ENCODE results near the gene OCA2. TPM values are rescaled to one million over a fixed set of nuclear protein-coding genes. Genes with fewer than 3 reads are reported as not detected.
"Not testable (repeated sequence)": the region's sequence is repeated elsewhere in the genome, so short reads cannot be mapped to it uniquely, and the experiment has no call there.

OCA2 gene
- total RNA-seq, 1 experiment from 2014 or later: 0.57 TPM

GRCh38 chr15:27769652-27770051, 329.5 kb downstream of the OCA2 start:
- Histone ChIP-seq H3K4me3 (ENCODE audit: low read depth, low read length) (no peak overlapping the region), H3K9me3 (peaks cover 3% of the 10 kb centered on the region; the same call in 1 of the 2 replicates), H3K4me1 (no peaks in the 10 kb centered on the region), H3K27me3 (replicated peaks; ENCODE audit: control insufficient read depth, insufficient read depth, low read length) (no peaks in the 10 kb centered on the region), H3K36me3 (ENCODE audit: control insufficient read depth, insufficient read depth, low read length) (no peaks in the 10 kb centered on the region)
- H3K27ac Mint-ChIP-seq (ENCODE audit: unreplicated experiment): no peak overlapping the region
- no peak for TF ChIP-seq CTCF (IDR thresholded peaks at IDR 0.05; ENCODE audit: insufficient read depth in 1 of 2, low read depth in 1 of 2, low read length in 1 of 2, severe bottlenecking in 1 of 2, unreplicated experiment in 1 of 2)
- intact Hi-C loops (cut with micrococcal nuclease; ENCODE audit: unreplicated experiment): no loop called here
- ChIA-PET CTCF (no interaction called here), POLR2A (no interaction called here)
- no peaks in the 10 kb centered on the region for H3K36me3 Mint-ChIP-seq (ENCODE audit: insufficient read depth, unreplicated experiment)
- peaks cover 5% of the 10 kb centered on the region for H3K27me3 Mint-ChIP-seq (ENCODE audit: insufficient read depth, unreplicated experiment)
- DNase-seq: no peak
- no peaks in the 10 kb centered on the region for H3K4me1 Mint-ChIP-seq (ENCODE audit: low read depth, unreplicated experiment)
- no peak overlapping the region for H3K4me3 Mint-ChIP-seq (ENCODE audit: unreplicated experiment)
- no TSS peak for BruUV-seq (replicated peaks)
- H3K9me3 Mint-ChIP-seq (ENCODE audit: unreplicated experiment): peaks cover 29% of the 10 kb centered on the region

GRCh38 chr15:27768732-27769475, 330.2 kb downstream of the OCA2 start:
- no peak overlapping the region for H3K4me3 Mint-ChIP-seq (ENCODE audit: unreplicated experiment)
- ChIA-PET CTCF (no interaction called here), POLR2A (no interaction called here)
- no peaks in the 10 kb centered on the region for H3K36me3 Mint-ChIP-seq (ENCODE audit: insufficient read depth, unreplicated experiment)
- no peaks in the 10 kb centered on the region for H3K4me1 Mint-ChIP-seq (ENCODE audit: low read depth, unreplicated experiment)
- no peak overlapping the region for H3K27ac Mint-ChIP-seq (ENCODE audit: unreplicated experiment)
- Histone ChIP-seq H3K36me3 (ENCODE audit: control insufficient read depth, insufficient read depth, low read length) (no peaks in the 10 kb centered on the region), H3K4me3 (ENCODE audit: low read depth, low read length) (no peak overlapping the region), H3K9me3 (peaks cover 3% of the 10 kb centered on the region; the same call in 1 of the 2 replicates), H3K4me1 (no peaks in the 10 kb centered on the region), H3K27me3 (replicated peaks; ENCODE audit: control insufficient read depth, insufficient read depth, low read length) (no peaks in the 10 kb centered on the region)
- no peak for TF ChIP-seq CTCF (IDR thresholded peaks at IDR 0.05; ENCODE audit: insufficient read depth in 1 of 2, low read depth in 1 of 2, low read length in 1 of 2, severe bottlenecking in 1 of 2, unreplicated experiment in 1 of 2)
- BruUV-seq (replicated peaks): no TSS peak
- intact Hi-C loops (cut with micrococcal nuclease; ENCODE audit: unreplicated experiment): no loop called here
- peaks cover 5% of the 10 kb centered on the region for H3K27me3 Mint-ChIP-seq (ENCODE audit: insufficient read depth, unreplicated experiment)
- DNase-seq: no peak
- peaks cover 29% of the 10 kb centered on the region for H3K9me3 Mint-ChIP-seq (ENCODE audit: unreplicated experiment)

GRCh38 chr15:27767918-27768640, 331.0 kb downstream of the OCA2 start:
- ChIA-PET CTCF (no interaction called here), POLR2A (no interaction called here)
- H3K9me3 ChIP-seq: peaks cover 3% of the 10 kb centered on the region; the same call in 1 of the 2 replicates
- no peak overlapping the region for H3K4me3 ChIP-seq (ENCODE audit: low read depth, low read length)
- no peak for DNase-seq
- Mint-ChIP-seq H3K9me3 (ENCODE audit: unreplicated experiment) (peaks cover 29% of the 10 kb centered on the region), H3K27me3 (ENCODE audit: insufficient read depth, unreplicated experiment) (peaks cover 5% of the 10 kb centered on the region), H3K4me3 (ENCODE audit: unreplicated experiment) (no peak overlapping the region), H3K36me3 (ENCODE audit: insufficient read depth, unreplicated experiment) (no peaks in the 10 kb centered on the region), H3K4me1 (ENCODE audit: low read depth, unreplicated experiment) (no peaks in the 10 kb centered on the region), H3K27ac (ENCODE audit: unreplicated experiment) (no peak overlapping the region)
- H3K36me3 ChIP-seq (ENCODE audit: control insufficient read depth, insufficient read depth, low read length): no peaks in the 10 kb centered on the region
- H3K4me1 ChIP-seq: no peaks in the 10 kb centered on the region
- no peak for TF ChIP-seq CTCF (IDR thresholded peaks at IDR 0.05; ENCODE audit: insufficient read depth in 1 of 2, low read depth in 1 of 2, low read length in 1 of 2, severe bottlenecking in 1 of 2, unreplicated experiment in 1 of 2)
- intact Hi-C loops (cut with micrococcal nuclease; ENCODE audit: unreplicated experiment): no loop called here
- no peaks in the 10 kb centered on the region for H3K27me3 ChIP-seq (replicated peaks; ENCODE audit: control insufficient read depth, insufficient read depth, low read length)
- no TSS peak for BruUV-seq (replicated peaks)

GRCh38 chr15:27767430-27767829, 331.7 kb downstream of the OCA2 start:
- POLR2A ChIA-PET: not testable (repeated sequence)

More at GRCh38 chr15:27767430-27767829, 331.7 kb downstream of the OCA2 start:
- H3K36me3 ChIP-seq (ENCODE audit: control insufficient read depth, insufficient read depth, low read length); H3K4me1 ChIP-seq; DNase-seq; H3K9me3 ChIP-seq; H3K27ac Mint-ChIP-seq (ENCODE audit: unreplicated experiment); H3K4me3 ChIP-seq (ENCODE audit: low read depth, low read length); H3K4me1 Mint-ChIP-seq (ENCODE audit: low read depth, unreplicated experiment); H3K27me3 Mint-ChIP-seq (ENCODE audit: insufficient read depth, unreplicated experiment); H3K27me3 ChIP-seq (replicated peaks; ENCODE audit: control insufficient read depth, insufficient read depth, low read length); CTCF ChIA-PET; H3K36me3 Mint-ChIP-seq (ENCODE audit: insufficient read depth, unreplicated experiment); intact Hi-C loops (cut with micrococcal nuclease; ENCODE audit: unreplicated experiment); H3K4me3 Mint-ChIP-seq (ENCODE audit: unreplicated experiment); BruUV-seq (replicated peaks): not testable (repeated sequence)
- H3K9me3 Mint-ChIP-seq (ENCODE audit: unreplicated experiment): peaks cover 29% of the 10 kb centered on the region

All from Caco-2 (cell line).